IMR-90 (cell line): ENCODE results near the gene PSMA8.

ENCODE experiments used
- BHLHE40 ChIP-seq: fragments of 150-350 bp; IDR thresholded peaks from 2 replicates; pipeline ENCODE4 v1.6.1; 2016; ENCODE audit warnings: mild to moderate bottlenecking, low read depth, low read length
- CEBPB ChIP-seq: IDR thresholded peaks from 2 replicates; pipeline ENCODE4 v1.6.1; 2012; ENCODE audit warnings: low read depth, low read length, improper control_type of control experiment
- CHD1 ChIP-seq: IDR thresholded peaks from 2 replicates; pipeline ENCODE4 v1.6.1; 2012; ENCODE audit warnings: low read depth, low read length, improper control_type of control experiment
- CTCF ChIP-seq: conservative IDR thresholded peaks from 2 replicates; pipeline ENCODE4 v1.5.1; 2012; ENCODE audit warnings: mild to moderate bottlenecking, low read depth, low read length, improper control_type of control experiment
- ELK1 ChIP-seq: fragments of 150-350 bp; IDR thresholded peaks from 2 replicates; pipeline ENCODE4 v1.6.1; 2016; ENCODE audit warnings: low read depth, mild to moderate bottlenecking, low read length, moderate library complexity, borderline replicate concordance
- FOS ChIP-seq: fragments of 150-350 bp; IDR thresholded peaks from 2 replicates; pipeline ENCODE4 v1.6.1; 2016; ENCODE audit warnings: low read depth, low read length
- MAFK ChIP-seq: IDR thresholded peaks from 2 replicates; pipeline ENCODE4 v1.6.1; 2012; ENCODE audit warnings: low read depth, low read length, improper control_type of control experiment
- MAZ ChIP-seq: IDR thresholded peaks from 2 replicates; pipeline ENCODE4 v1.6.1; 2012; ENCODE audit warnings: low read depth, mild to moderate bottlenecking, low read length, improper control_type of control experiment, moderate library complexity, borderline replicate concordance
- NFE2L2 ChIP-seq: fragments of 150-350 bp; IDR thresholded peaks from 2 replicates; pipeline ENCODE4 v1.6.1; 2016; ENCODE audit warnings: low read depth, mild to moderate bottlenecking, low read length
- POLR2A ChIP-seq: IDR thresholded peaks from 2 replicates; pipeline ENCODE4 v1.6.1; 2012; ENCODE audit warnings: mild to moderate bottlenecking, low read depth, low read length
- RAD21 ChIP-seq: IDR thresholded peaks from 2 replicates; pipeline ENCODE4 v1.6.1; 2012; ENCODE audit warnings: low read length, improper control_type of control experiment
- RCOR1 ChIP-seq: IDR thresholded peaks from 2 replicates; pipeline ENCODE4 v1.6.1; 2012; ENCODE audit warnings: mild to moderate bottlenecking, low read length, improper control_type of control experiment; ENCODE audit not compliant: insufficient replicate concordance
- USF2 ChIP-seq: fragments of 150-350 bp; IDR thresholded peaks from 2 replicates; pipeline ENCODE4 v1.6.1; 2017; ENCODE audit warnings: mild to moderate bottlenecking, antibody characterized with exemption, low read length, low read depth

- TF ChIP-seq POLR2A (no peak), USF2 (no peak), CTCF (no peak), NFE2L2 (no peak), FOS (no peak), MAFK (no peak), RCOR1 (no peak), MAZ (no peak), CEBPB (no peak), ELK1 (no peak), RAD21 (no peak), BHLHE40 (no peak), CHD1 (no peak)
Observed at GRCh38 chr18:26159353-26159752, 25.7 kb downstream of the PSMA8 start.
